SH-SY5Y (cell line): ENCODE results near the gene C5orf58.

Experiments used
- GATA2 ChIP-seq: IDR thresholded peaks from 2 replicates; pipeline ENCODE4 v1.6.1; 2011; ENCODE audit warnings: mild to moderate bottlenecking, low read depth, low read length
- GATA3 ChIP-seq: IDR thresholded peaks from 2 replicates; pipeline ENCODE4 v1.6.1; 2011; ENCODE audit warnings: low read depth, mild to moderate bottlenecking, low read length, moderate library complexity

DNA sequence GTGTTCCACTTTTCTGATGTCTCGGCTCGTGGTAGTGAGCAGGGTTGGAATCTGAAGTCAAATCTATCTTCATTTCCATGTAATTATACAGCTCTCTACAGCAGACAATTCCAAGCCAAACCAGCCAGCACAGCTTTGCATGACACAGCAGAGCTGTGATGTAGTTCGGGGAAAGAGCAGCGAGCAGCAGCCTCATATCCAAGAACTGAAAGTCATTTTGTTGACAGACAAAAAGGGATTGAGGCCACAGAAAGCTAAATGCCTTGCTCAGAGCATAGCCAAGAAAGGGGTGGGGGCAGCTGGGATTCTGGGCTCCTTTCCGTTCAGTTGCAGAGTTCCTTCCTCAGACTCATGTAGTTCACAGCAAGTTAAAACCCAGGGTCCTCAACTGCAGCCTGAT is 32.7 kb downstream of the C5orf58 start:
- TF ChIP-seq GATA2 (no peak), GATA3 (no peak)
